ENCODE measurements around the gene FNDC3B.
"Not testable (repeated sequence)": the region's sequence is repeated elsewhere in the genome, so short reads cannot be mapped to it uniquely, and the experiment has no call there.

The FNDC3B gene

GRCh38 chr3:172246107-172246844 is 206.9 kb downstream of the FNDC3B start:
- no peak for DNase-seq

DNA sequence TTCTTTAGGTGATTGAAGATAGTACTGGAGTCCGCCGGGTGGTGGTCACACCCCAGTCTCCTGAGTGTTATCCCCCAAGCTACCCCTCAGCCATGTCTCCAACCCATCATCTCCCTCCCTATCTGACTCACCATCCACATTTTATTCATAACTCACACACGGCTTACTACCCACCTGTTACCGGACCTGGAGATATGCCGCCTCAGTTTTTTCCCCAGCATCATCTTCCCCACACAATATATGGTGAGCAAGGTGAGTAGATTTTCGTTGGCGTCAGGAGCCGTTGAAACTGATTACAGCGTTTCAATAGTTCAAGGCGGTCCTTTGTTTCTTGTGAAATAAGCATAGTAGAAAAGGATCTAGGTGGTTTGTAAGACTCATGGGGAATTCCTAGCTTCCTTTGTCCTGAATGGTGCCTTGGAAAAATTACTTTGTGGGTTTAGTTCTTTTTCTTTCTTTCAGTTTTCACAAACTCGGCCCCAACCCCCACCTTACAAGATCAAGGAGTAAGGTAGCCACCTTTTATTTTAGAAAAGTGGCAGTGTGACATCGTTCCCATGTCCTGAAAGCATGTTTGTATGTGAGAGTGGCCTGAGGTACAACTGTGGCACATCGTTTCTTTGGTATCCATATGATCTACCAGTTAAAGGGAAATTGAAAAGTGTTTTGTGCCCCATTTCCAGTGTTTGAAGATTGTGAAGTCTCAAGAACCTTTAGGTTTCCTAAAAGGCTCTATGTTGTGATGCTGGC is 208.3 kb downstream of the FNDC3B start:
- DNase-seq: no peak

DNA sequence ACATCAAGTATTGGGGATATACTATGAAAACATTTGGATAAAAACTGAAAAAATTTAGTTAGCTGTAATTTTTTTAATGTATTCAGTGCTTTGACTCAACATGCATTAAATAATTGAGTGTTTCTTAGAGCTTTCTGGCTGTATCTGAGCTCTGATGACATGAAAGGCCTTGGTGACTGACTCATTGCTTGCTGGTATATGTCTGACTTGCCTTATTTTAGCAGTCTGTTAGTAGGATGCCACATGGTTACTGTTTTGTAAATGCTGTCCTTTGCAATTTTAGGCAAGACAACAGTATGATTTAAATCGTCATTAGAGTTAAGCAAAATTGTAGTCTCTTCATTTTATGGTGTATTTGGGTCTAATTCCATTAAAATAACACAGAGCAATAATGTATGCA is 209.7 kb downstream of the FNDC3B start:
- DNase-seq: no peak

DNA sequence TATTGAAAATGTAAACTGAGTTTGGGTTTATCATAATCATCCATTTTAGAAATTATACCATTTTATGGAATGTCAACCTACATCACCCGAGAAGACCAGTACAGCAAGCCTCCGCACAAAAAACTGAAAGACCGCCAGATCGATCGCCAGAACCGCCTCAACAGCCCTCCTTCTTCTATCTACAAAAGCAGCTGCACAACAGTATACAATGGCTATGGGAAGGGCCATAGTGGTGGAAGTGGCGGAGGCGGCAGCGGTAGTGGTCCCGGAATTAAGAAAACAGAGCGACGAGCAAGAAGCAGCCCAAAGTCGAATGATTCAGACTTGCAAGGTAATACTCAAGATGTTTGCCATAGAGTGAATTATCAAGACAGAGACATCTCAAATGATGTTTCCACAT is 211.8 kb downstream of the FNDC3B start:
- DNase-seq: no peak

- DNase-seq: no peak
These were observed 213.8 kb downstream of the FNDC3B start for GRCh38 chr3:172253200-172253599.

DNA sequence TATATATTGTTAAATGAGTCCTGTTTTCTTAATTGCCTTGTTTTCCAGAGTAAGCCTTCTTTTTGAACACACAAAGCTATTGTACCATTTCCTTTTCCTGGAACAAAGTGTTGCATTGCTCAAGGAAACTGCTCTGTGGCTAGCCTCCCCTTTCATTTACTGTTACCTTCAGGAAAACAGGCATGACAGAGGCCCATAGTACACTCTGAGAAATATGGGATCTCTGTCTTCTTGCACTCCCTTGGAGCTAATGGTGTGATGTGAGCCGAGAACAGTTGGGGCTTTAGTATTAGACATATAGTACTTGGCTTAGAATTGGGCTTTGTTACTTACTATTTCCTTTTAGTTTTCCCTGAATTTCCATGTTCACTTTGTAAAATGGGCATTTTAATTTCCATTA is 215.2 kb downstream of the FNDC3B start:
- DNase-seq: no peak

- DNase-seq: not testable (repeated sequence)
These were observed 215.9 kb downstream of the FNDC3B start for GRCh38 chr3:172255321-172255720.

- no peak for DNase-seq
These were observed 216.8 kb downstream of the FNDC3B start for GRCh38 chr3:172256101-172256734.

DNA sequence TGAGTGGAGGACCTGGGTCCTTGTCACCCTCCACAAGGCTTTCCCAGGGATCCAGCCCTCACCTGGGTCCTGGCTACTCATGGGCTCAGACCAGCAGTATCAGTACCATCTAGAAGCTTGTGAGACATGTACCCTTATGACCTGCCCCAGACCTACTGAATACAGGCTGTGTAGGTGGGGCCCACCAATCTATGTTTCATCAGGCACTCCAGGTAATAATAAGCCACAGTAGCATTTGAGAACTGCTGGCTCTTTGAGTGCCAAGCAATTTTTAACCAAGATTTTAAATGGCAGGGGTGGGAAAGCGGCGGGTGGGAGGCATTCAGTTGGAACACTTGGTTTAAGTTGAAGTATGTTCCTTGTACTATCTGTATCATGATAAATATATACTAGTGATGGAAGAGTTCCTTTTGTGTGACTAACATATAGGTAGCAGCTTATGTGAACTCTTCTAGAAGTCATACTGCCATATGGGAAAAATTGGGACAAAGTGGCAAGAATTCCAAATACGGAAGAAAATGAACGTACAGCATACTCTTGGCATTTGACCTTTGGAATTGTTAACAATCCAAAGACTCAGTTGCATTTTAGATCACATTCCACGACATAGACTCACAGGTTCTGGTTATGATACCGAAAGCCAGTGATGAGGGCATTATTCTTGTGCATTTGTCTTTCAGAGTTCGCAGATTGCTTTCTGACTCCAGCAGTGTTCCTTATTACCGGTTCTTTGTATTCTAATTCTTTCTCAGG is 218.4 kb downstream of the FNDC3B start:
- no peak for DNase-seq

DNA sequence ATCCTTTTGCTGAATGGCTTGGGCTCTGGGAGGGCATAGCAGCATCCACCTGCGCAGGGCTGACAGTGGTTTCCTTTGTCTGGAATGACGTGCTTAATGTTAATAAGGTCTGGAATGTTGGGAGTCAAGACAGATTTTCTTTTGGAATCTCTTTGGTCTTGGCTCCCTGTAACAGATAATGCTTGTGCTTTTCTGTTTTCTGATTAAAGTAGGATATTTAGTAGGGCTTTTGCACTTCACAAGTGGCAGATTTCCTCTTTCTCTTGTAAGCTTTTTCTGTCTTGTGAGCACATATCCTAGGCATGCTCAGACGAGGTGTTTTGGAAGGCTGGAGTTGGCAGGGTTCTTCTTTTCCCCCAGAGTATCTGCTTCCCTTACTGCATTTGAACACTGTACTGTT is 219.2 kb downstream of the FNDC3B start:
- DNase-seq: no peak

- DNase-seq: no peak
These were observed 219.7 kb downstream of the FNDC3B start for GRCh38 chr3:172259111-172259541.

GRCh38 chr3:172259726-172260248 is 220.4 kb downstream of the FNDC3B start:
- no peak for DNase-seq

GRCh38 chr3:172260381-172260780 is 221.0 kb downstream of the FNDC3B start:
- DNase-seq: no peak

DNA sequence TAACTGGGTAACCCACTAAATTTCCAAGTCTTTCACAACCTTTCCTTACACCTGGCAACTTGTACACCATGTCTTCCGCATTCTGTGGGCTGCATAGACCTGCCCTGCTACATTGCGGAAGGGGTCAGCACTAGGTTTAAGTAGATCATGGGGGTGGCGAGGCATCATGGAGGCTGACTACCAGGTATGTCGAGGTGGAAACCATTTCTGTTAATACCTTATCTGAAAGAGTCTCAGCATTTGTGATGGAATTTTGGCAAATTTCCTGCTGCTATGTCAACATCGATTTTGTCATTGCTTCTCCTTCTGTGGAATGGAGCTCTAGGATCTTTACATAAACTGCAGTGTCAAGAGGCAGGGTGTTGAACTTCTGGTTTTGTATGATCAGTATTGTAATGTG is 221.7 kb downstream of the FNDC3B start:
- DNase-seq: no peak

DNA sequence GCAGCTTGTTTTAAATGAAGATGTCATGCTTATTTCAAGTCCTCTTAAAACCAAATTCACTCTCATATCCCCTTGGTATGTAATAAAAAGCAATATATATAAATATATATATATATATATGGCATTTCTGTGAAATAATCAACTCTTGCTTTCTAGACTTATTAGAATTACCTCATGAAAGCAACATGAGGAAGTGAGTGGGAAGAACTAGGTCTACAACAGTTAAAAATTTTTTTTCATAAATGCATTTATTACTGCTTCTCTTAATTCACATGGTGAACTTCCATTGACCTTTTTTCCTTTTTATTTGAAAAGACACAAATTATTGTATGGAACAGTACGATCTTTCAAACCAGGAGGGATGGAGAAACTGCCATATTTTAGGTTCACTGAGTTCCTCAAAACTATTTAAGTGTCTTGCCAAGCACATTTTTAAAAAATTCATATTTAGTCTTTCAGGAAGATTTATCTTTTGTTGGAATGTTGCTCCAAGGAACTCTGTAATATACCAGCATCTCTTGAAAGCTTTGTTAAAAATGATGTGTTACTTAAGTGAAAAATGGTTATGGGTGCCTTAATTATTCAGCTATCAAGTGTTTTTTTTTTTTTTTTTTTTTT is 223.7 kb downstream of the FNDC3B start:
- DNase-seq: no peak

DNA sequence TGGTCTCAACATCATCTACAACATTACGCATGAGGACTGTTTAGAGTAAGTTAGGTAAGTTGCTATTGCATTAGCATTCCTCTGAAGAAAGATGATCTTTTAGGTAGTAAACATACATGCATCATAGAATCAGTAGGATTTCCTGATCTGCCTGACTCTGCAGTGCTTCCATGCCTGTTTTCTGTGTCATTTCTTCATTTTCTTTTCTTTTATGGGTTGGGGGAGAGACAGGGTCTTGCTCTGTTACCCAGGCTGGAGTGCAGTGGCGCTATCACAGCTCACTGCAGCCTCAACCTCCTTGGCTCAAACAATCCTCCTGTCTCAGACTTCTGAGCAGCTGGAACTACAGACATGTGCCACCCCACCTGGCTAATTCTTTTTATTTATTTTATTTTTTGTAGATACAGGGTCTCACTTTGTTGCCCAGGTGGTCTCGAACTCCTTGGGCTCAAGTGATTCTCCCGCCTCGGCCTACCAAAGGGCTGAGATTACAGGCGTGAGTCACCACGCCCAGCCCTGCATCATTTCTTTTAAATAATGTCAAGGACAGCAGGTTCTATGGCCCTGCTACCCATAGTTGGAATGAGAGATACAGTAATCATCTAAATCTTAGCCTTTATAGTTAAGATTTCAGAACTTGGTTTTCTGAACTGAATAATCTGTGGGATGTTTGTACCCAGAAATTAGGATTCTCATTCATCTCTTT is 224.6 kb downstream of the FNDC3B start:
- no peak for DNase-seq

- no peak for DNase-seq
These were observed 226.7 kb downstream of the FNDC3B start for GRCh38 chr3:172266103-172266502.

- no peak for DNase-seq
These were observed 229.0 kb downstream of the FNDC3B start for GRCh38 chr3:172268425-172268824.

- DNase-seq: no peak
These were observed 229.5 kb downstream of the FNDC3B start for GRCh38 chr3:172268868-172269267.

DNA sequence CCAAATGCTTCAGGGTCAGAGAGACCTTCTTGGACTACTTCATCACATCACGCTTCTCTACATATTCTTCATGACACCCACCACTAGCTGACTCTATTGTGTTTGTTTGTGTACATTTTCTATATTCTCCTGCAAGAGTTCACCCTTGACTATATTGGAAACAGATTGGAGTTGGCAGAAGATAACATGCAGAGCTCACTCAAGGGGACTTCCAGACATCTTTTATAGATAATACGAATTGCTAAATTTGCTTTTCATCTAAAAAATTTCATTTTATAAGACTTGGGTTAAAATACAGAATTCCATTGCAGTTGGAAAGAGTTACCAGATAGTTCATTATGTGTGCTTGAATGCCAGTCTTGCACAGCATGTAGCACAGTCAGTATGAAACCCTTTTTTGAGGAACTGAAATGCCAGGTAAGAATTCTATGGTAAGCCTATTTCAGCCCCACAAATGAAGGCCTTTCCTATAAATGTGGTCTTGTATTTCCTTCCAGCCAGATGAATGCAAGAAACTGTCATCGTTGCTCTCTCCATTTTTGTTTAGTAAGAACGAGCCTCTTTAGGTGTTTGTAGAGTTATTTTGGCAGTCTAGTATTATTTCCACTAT is 231.3 kb downstream of the FNDC3B start:
- DNase-seq: no peak

DNA sequence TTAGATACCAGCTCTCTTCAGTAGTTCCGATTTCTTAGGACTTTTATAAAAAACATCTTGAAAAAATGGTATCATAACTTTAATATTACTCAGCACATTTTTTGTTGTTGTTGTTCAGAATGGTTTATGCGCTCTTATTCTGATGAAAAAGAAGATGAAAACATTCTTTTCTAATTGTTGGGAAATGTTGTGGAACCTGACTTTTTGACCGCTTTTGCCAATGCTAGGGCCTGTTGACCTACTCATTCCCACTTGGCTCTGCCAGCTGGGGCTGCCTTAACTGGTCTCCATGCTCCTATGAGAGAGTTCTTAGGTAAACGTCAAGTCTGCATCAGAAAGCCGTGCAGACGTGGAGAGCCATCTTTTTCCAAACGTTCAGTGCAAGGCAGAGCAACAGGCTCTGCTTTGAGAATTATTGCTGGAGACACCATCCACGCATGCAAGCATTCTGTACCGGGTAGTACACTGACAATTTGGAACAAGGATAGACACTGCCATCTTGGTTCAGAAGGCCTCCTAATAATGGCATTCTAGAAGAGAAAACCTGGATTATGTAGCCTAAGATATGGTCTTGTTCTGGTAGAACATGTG is 232.1 kb downstream of the FNDC3B start:
- no peak for DNase-seq
